RPMI7951 (cell line): ENCODE measurements around the gene PRICKLE2. TPM values are rescaled to one million over a fixed set of nuclear protein-coding genes. Genes with fewer than 3 reads are reported as not detected.

ENCODE experiments used
- DNase-seq: peaks from one replicate; pipeline ENCODE4 v3.0.0-alpha.2; 2012; ENCODE audit warnings: low read depth
- total RNA-seq: library from RNA; depleted of rRNA; stranded (reverse); fragments of >200 nt; shearing (Covaris generic); gene quantifications from 2 replicates; pipeline ENCODE4 v1.2.3, GENCODE V29; 2014

PRICKLE2 gene
- total RNA-seq, 1 experiment from 2014 or later: 15.0 TPM

DNA sequence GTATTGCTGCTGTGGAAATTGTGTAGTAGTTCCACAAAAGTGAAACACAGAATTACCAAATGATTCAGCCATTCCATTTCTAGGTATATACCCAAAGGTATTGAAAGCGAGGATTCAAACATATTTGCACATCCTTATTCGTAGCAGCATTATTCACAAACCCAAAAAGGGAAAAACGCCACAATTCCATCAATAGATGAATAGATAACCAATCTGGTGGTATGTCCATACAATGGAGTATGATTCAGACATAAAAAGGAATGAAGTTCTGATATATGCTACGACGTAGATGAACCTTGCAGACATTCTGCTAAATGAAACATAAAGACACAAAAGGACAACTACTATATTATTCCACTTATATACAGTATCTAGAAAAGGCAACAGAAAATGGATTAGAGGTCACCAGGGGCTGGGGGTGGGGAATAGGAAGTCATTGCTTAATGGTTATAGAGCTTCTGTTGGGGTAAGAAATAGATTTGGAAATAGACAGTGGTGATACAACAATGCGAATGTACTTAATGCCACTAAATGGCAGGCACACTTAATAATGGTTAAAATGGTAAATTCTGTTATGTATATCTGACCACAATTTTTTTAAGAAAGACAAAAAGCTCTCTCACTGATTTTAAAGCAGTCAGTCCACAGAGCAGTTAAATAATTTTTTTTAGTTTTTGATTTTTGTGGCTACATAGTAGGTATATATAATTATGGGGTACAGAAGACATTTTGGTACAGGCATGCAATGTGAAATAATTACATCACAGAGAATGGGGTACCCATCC is 150.2 kb downstream of the PRICKLE2 start:
- no peak for DNase-seq

DNA sequence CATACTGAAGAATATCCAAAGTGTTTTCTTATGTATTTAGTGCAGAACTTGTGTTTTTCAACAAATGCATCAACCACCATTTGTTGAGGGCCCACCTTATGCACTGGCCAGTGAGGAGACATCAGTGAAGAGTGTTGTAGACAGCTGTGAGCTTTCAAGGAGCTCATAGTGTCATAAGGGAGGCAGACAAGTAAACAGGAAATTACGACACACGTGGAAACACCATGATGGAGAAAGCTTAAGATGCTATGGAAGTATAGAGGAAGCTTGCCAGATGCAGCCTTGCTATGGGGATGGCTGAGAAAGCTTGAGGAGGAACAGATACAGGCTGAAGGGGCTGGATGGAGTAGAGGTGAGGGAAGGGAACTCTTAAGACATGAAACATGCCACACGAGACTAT is 151.2 kb downstream of the PRICKLE2 start:
- peak; percentile 53 for DNase-seq

DNA sequence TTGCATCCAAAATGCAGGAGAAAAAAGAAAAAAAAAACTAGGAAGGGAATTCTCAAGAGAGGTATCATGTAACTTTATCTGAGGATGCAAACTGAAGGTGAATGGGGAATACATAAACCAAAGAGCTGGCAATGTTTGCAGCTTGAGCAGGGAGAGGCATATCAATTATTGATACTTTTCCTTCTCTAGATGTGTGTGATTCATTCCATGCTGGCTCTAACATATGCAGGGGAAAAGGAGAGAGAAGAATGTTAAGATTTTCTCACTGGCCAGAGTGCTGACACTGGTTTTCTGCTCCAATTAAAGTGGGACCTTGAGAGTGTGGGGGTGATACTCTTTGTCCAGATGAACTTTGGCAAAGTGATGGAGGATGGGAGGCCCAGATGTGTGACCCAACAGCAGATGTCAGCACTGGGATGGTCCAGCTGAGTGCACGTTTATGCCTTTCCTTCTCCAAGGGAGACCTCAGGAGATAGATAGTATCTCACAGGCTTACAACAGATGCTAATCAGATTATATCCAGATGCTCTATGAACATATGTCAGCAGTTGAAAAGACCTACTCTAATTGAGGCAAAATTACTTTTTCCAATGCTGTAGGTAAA is 152.0 kb downstream of the PRICKLE2 start:
- DNase-seq: peak; percentile 83

DNA sequence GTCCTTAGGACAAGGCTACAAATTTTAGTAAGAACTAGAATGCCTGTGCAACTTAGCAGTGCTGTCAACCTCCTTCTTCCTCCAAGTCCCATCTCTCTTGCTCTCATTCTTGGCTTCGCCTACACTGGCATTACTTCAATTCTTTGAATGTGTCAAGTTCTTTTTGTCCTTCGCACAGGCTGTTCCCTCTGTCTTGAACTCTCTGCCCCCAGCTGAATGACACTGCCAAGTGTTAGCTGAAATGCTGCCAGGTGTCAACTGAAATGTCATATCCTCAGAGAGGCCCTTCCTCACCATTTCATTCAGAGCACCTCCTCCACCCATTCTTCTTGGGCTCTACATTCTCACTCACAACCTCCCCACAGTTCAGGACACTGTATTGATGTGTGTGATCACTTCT is 153.1 kb downstream of the PRICKLE2 start:
- no peak for DNase-seq

DNA sequence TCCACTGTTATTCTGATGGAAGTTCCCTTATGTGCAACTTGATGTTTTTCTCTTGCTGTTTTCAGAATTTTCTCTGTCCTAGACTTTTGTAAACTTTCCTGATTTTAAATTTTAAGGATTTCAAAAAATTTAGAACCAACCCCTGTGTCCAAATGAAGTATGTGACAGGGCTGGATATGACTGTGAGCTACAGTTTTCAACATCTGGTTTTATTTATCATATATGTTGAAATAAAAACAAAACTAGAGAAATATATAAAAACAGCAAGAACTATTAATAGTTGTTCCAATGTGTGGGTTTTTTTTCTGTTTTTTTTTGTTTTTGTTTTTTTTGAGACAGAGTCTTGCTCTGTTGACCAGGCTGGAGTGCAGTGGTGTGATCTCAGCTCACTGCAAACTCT is 154.6 kb downstream of the PRICKLE2 start:
- no peak for DNase-seq

DNA sequence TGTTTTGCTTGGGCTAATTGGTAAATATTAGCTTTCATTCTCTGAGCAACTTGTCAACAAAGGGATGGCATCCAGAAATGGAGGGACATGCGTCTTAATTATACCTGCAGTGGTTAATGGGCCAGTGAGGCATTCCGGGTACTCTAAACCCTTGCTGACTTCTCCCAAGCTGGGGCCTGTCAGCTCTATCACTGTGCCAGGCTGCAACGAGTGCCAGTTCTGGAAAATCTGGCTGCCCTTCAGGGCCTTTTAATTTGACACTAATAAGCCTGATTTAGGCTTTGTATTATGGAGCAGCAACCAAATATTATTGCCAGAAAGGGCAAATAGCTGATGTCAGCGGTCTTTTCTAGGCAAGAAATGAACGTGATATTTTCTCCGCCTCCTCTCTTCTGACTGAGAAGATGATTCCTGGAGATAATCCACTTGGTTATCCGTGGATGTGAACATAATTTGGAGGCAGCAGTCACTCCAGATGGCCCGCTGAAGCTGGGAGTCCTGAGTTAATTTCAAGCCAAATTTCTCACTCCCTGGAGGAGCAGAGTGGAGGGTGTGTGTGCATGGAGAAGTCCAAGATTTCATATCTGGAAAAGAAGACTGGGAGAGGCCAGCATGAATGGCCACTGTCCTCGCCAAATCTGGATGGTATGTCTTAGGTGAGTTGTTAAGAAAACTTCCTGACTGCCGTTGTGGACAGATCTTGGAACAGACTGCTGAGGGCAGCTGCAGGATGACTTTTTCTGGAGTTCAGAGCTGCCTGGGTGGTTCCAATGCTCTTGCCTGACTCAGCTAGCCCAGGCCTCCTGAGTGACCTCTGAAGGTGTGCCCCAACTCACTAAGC is 157.5 kb downstream of the PRICKLE2 start:
- no peak for DNase-seq

DNA sequence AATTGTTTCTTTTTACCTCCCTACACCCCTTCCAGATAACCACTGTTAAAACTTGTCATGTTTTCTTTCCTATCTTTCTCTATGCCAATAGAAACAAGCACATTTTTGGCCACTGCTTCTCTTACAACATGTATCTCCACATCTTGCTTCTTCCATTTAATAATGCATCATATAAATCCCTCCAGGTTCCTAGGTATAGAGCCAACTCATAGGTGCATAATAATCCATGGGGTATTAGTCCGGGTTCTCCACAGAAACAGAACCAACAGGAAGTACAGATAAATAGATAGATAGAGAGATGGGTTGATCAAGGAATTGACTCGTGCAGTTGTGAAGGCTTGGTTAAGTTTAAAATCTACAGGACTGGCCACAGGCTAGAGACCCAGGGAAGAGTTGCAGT is 160.5 kb downstream of the PRICKLE2 start:
- no peak for DNase-seq

DNA sequence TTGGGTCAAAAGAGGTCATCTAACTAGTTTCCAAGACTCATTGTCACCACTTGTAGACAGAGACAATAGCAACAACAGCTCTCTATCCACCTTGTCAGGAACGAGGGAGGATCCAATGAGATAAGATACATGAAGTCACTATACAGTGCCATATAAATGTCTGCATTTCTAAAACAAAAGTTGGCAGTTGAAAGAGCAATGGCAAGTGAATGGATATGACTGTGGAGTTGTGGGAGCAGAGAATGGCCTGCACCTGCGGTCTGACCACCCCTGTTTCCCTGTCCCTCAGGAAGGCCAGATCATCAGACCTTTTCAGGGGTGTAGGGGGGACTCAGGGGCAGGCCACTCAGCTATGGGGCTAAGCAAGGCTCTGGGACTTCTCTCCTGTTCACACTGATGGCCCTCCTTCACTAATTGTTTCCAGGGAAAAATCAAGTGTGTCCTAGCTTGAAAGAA is 161.3 kb downstream of the PRICKLE2 start:
- no peak for DNase-seq

DNA sequence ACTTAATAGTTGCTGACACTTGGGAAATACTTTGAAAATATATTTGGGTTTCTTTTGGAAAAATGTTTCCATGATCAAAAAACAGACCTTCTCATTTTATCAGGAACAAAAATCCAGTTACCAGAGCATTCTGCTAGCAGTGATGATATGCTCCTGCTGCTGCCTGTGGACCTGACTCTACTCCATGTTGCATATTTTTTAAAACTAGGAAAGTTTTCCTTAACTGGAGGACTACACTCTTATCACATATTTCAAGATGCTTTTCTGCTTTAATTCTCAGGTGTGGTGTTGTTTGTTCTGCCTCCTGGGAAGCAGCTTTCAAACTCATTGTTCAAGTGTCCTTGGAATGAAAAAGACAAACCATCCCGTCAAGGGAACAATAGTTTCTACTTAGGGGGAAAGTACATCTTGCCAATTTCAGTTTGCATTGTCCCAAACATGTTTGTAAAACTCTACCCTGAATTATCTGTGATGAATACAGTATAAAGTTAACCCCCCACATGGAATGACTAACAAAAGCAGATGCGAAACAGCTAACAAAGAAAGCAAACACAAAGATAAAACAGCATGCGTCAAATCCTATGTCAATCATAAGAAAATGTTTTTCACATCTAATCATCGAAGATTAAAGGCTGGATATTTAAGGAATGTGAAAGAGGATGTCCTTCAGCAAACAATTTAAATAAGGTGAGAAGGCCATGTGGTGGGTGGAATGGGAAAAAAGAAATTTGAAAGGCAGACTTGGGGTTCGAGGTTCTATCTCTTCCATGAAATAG is 161.9 kb downstream of the PRICKLE2 start:
- DNase-seq: no peak

DNA sequence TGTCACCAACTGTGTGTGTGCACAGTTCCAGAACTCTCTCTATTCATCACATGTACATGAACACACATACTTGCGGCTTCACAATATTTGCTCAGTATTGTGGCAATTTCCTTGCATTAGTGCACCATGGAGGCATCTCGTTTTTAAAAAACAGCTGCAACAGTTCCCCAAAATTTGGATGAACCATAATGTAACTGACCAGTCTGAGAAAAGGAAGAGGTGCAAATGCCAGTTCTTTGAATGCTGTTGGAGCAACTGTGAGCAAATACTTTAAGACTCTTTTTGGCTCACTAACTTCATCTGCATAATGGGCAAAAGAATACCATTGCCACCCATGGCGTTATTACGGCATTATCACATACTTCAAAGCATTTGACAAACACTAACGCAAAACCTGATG is 163.6 kb downstream of the PRICKLE2 start:
- no peak for DNase-seq

DNA sequence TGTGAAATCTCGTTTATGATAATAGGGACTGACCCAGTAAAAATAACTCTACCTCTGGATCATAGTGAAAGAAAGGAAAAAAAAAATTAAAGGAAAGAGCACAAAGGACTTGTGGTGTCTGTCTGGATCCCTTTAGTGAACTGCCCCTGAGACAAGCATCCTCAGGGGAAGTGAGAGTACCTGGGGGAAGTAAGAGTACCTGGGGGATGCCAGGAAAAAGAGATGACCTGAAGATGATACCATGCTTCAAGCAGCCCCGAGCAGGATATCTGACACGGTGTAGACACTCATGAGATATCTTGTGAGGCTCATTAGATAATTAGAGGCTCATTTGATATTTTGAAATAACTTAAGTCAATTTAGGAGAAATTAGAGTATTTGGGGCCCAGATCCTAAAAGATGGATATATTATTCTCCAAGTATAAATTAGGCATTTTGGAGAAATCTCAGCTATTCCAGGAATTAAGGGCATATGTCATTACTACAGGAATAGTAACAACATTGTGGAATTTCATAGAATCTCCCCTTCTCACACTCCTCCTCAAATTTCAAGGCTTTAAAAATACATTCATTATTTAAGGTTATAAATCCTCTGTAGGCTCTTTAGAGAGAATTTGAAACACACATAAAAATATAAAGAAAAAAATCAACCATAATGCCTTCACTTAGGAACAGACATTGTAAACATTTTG is 165.6 kb downstream of the PRICKLE2 start:
- DNase-seq: no peak

DNA sequence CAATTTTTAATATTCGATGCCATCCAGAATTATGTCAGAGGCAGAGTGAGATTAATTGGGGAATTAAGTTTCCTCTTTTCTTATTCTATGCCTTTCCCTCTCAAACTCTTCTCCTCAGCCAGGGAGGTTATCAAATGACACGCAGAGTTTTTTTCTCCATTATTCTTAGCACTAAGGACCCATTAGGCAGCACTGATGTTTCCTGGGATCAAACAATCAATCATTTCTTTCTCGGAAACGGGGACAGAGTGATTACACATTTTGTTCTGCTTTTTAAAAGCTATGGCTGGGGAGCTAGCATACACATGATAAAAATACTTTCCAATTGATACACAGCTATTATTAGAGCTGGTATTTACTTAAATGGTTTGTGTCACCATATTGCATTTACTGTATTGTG is 166.7 kb downstream of the PRICKLE2 start:
- DNase-seq: no peak

DNA sequence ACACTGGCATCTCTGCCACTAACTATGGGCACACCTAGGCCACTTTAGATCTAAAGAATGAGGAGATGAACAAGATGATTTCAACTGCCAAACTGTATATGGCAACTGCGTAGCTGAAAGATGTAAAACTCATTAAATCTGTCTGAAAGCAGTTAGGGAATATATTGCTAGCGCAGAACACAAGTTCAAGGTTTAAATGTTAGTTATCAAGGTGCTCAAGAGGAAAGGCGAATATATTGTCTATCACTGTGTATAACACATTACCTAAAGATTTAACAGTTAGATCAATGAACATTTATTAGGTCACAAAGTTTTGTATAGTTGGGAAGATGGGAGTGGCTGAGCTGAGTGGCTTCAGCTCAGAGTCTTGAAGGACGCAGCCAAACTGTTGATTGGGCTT is 168.0 kb downstream of the PRICKLE2 start:
- no peak for DNase-seq

DNA sequence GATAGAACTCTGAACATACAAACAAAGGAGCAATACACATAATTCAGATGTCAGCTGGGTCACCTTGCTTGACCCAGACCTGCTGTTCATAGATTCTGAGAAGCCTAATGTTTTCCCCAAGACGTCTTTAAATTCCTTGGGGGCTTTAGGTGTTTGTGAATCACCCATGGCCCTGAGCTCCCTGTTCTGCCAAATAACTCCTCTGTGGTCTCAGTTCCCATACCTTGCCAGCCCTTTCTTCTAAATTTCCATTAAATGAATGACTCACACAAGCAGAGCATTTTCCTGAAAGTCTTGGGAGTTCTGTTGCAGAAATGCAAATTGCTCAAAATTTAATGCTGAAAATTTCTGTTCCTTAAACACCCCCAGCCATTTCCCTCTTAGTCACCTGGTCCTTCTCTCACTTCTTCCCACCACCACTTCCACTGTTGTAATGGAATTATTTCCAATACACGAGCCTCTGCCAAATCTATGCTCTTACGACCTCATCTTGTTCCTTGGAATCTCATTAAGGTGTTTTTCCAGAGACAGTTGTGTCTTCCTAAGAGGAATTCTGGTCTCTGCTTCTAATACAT is 168.6 kb downstream of the PRICKLE2 start:
- peak; percentile 76 for DNase-seq

DNA sequence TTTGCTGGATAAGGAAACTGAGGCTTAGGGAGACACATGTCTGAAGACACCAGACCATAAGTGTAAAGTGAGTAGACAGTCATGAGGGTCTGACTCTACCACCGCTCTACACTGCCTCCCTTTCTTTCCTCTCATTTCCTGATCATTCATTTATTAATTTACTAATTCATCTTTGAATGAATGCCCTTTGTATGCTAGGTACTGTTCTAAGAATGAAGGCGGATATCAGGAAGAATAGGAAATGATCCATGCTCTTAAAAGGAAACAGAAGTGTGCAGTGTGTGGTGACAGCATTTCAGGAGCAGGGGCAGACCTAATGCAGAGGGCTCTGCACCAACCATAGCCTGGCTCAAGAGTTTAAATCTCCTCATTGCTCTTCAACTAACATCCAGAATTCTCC is 170.2 kb downstream of the PRICKLE2 start:
- DNase-seq: no peak

DNA sequence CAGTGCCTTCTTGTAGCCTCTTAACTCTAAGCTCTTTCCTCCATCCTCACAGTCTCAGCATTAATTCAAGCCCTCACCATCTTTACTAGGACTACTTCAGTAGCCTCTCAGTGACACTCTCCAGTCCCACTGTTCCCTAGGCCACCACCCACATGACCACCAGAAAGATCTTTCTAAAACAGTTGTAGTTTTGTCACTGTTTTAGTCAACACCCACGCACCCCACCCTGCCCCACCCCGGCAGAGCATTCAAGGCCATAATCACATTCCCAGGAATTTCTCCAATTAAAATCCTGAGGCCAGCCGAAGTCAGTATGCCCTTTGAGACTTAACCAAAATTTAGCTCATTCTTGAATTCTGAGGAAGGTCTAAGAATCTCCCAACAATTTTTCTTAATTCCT is 170.8 kb downstream of the PRICKLE2 start:
- DNase-seq: no peak

DNA sequence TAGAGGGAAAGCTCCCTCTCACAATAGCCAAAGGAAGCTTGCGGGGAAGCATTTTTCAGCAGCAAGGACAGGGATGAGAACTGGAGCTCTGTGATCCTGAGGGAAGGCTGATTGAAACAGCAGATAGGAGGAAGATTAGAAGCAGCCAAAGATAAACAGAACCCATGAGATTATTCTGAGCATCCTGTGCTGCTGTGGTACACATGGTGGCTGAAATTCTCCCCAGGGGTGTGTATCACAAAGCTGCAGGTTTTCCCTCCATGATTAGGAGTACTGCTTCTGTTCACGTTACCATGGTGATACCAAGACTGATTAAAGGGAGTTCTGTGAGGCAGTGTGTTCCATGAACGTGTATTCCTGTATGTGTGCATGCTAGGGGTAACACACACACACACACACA is 171.7 kb downstream of the PRICKLE2 start:
- no peak for DNase-seq

DNA sequence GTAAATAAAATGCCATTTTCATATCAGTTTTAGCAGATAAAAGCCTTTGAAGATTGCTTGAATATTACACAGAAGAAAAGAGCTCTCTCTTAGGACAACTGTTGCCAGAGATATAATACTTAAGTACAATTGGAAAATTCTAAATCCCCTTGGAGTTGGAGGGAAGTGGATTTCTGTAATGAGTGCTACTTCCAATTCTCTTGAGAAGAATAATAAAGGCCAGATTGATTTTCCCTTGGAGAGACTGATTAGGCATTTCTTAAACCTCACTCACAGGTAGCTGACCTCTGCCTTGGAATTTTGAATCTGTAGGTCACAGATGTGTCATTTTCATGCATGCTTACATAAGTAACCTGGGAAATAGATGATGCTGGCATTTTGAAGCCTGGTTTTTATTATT is 172.1 kb downstream of the PRICKLE2 start:
- DNase-seq: no peak

DNA sequence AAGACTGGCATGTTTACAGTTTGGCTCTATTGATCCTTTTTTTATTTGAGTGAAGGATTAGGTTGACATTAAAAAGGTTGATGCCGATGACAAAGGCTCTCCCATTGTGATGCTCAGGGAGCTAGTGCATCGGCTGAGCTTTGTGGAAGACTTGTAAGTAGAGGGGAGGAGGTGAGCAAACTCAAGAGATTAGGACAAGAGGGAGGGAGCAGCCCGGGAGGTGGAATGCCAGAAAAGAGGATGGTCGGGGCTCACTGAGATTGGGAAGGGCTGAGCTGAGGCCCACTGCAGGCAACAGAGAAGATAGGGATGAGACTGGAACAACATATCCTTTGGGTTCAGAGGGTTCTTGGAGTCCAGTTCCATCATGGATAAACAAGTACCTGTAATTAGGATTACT is 175.4 kb downstream of the PRICKLE2 start:
- no peak for DNase-seq

DNA sequence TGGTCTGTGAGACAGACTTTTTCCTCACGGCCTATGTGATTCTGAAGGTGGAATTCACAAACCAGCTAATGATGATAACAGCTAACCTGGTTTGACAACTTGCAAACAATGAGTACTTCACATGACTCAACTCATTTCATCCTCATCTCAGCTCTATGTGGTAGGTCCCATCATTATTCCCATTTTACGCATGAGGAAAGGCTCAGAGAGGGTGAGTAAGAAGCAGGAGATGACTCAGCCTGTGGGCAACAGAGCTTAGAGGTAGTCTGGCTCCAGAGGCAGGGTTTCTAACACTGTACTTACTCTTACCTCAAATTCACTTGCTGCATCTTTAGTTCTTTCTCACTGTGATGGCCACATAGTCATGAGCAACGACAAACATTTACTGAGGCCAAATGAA is 176.1 kb downstream of the PRICKLE2 start:
- DNase-seq: peak; percentile 83

DNA sequence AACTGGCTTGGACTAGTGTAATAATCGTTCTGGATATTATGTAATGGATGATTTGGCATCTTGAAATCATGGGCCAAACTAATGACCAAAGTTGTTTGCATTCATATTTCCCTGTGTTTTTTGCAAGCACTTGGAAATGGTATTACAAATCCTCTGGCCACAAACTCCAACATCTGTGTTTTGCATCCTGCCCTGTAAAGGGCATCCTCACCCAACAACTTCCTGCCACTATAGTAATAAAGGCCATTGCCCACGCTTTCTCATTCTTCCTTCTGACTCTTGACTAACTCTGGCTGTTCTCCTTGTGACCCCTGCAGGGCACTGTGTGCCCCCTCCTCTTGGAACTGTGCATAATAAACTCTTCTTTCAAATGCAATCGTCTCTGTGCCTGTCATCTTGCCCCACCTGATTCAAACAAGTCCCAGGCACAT is 176.6 kb downstream of the PRICKLE2 start:
- DNase-seq: peak; percentile 71
